ENCODE data around the gene ASCC3.
A peak's percentile ranks its signal among the peaks of the same experiment; 100 is the strongest.

ASCC3 gene

GRCh38 chr6:100685747-100686146 is 195.4 kb downstream of the ASCC3 start:
- no peaks in the 10 kb centered on the region for H3K36me3 ChIP-seq (ENCODE audit: insufficient read depth, low read length)
- TF ChIP-seq CTCF (conservative IDR thresholded peaks at IDR 0.05; ENCODE audit: low read length) (no peak), EZH2phosphoT487 (IDR thresholded peaks at IDR 0.05; ENCODE audit: borderline replicate concordance) (no peak)
- no peak overlapping the region for H2AFZ ChIP-seq (ENCODE audit: low read length)
- H4K20me1 ChIP-seq (ENCODE audit: insufficient read depth, low read length, poor library complexity, severe bottlenecking), result no peaks in the 10 kb centered on the region
- no peaks in the 10 kb centered on the region for H3K4me1 ChIP-seq (ENCODE audit: insufficient read depth, low read length, poor library complexity, severe bottlenecking)
- no peaks in the 10 kb centered on the region for H3K9me3 ChIP-seq (ENCODE audit: insufficient read depth, low read depth, low read length)
- no peak overlapping the region for H3K4me3 ChIP-seq (ENCODE audit: low read length, poor library complexity, severe bottlenecking)
- H3K9ac ChIP-seq (ENCODE audit: low read depth, low read length, poor library complexity, severe bottlenecking), result no peak overlapping the region
- H3K4me2 ChIP-seq (ENCODE audit: low read depth, low read length, poor library complexity, severe bottlenecking), result no peak overlapping the region
- H3K79me2 ChIP-seq (ENCODE audit: insufficient read depth, low read length), result no peaks in the 10 kb centered on the region
- no peaks in the 10 kb centered on the region for H3F3A ChIP-seq (ENCODE audit: low read depth)
- no peaks in the 10 kb centered on the region for H3K27me3 ChIP-seq (ENCODE audit: insufficient read depth, low read length, poor library complexity, severe bottlenecking)
- H3K9me2 ChIP-seq (replicated peaks; ENCODE audit: low read depth, low read length), result no peaks in the 10 kb centered on the region

- H3K9ac ChIP-seq (ENCODE audit: low read depth, low read length, poor library complexity, severe bottlenecking), result no peak overlapping the region
- no peaks in the 10 kb centered on the region for H3K36me3 ChIP-seq (ENCODE audit: insufficient read depth, low read length)
- no peaks in the 10 kb centered on the region for H3K79me2 ChIP-seq (ENCODE audit: insufficient read depth, low read length)
- H3F3A ChIP-seq (ENCODE audit: low read depth), result no peaks in the 10 kb centered on the region
- H3K4me3 ChIP-seq (ENCODE audit: low read length, poor library complexity, severe bottlenecking), result no peak overlapping the region
- no peaks in the 10 kb centered on the region for H3K9me3 ChIP-seq (ENCODE audit: insufficient read depth, low read depth, low read length)
- no peak overlapping the region for H3K4me2 ChIP-seq (ENCODE audit: low read depth, low read length, poor library complexity, severe bottlenecking)
- no peaks in the 10 kb centered on the region for H3K9me2 ChIP-seq (replicated peaks; ENCODE audit: low read depth, low read length)
- no peak for TF ChIP-seq CTCF (conservative IDR thresholded peaks at IDR 0.05; ENCODE audit: low read length)
- TF ChIP-seq EZH2phosphoT487 (IDR thresholded peaks at IDR 0.05; ENCODE audit: borderline replicate concordance), result no peak
- H2AFZ ChIP-seq (ENCODE audit: low read length), result no peak overlapping the region
- H3K27me3 ChIP-seq (ENCODE audit: insufficient read depth, low read length, poor library complexity, severe bottlenecking), result no peaks in the 10 kb centered on the region
- no peaks in the 10 kb centered on the region for H3K4me1 ChIP-seq (ENCODE audit: insufficient read depth, low read length, poor library complexity, severe bottlenecking)
- H4K20me1 ChIP-seq (ENCODE audit: insufficient read depth, low read length, poor library complexity, severe bottlenecking), result no peaks in the 10 kb centered on the region
These were observed 201.0 kb downstream of the ASCC3 start for GRCh38 chr6:100680163-100680562.

GRCh38 chr6:100678027-100678426 is 203.1 kb downstream of the ASCC3 start:
- no peak overlapping the region for H3K9ac ChIP-seq (ENCODE audit: low read depth, low read length, poor library complexity, severe bottlenecking)
- no peaks in the 10 kb centered on the region for H3K79me2 ChIP-seq (ENCODE audit: insufficient read depth, low read length)
- no peaks in the 10 kb centered on the region for H4K20me1 ChIP-seq (ENCODE audit: insufficient read depth, low read length, poor library complexity, severe bottlenecking)
- no peaks in the 10 kb centered on the region for H3K27me3 ChIP-seq (ENCODE audit: insufficient read depth, low read length, poor library complexity, severe bottlenecking)
- peak; percentile 44 for TF ChIP-seq CTCF (conservative IDR thresholded peaks at IDR 0.05; ENCODE audit: low read length)
- no peak for TF ChIP-seq EZH2phosphoT487 (IDR thresholded peaks at IDR 0.05; ENCODE audit: borderline replicate concordance)
- H3K4me1 ChIP-seq (ENCODE audit: insufficient read depth, low read length, poor library complexity, severe bottlenecking), result no peaks in the 10 kb centered on the region
- H3K4me2 ChIP-seq (ENCODE audit: low read depth, low read length, poor library complexity, severe bottlenecking), result no peak overlapping the region
- H3K9me3 ChIP-seq (ENCODE audit: insufficient read depth, low read depth, low read length), result no peaks in the 10 kb centered on the region
- no peaks in the 10 kb centered on the region for H3F3A ChIP-seq (ENCODE audit: low read depth)
- H2AFZ ChIP-seq (ENCODE audit: low read length), result no peak overlapping the region
- H3K36me3 ChIP-seq (ENCODE audit: insufficient read depth, low read length), result no peaks in the 10 kb centered on the region
- H3K4me3 ChIP-seq (ENCODE audit: low read length, poor library complexity, severe bottlenecking), result no peak overlapping the region
- H3K9me2 ChIP-seq (replicated peaks; ENCODE audit: low read depth, low read length), result no peaks in the 10 kb centered on the region

All from Loucy (cell line).